H1 (cell line): ENCODE measurements around the gene PLGRKT. TPM values are rescaled to one million over a fixed set of nuclear protein-coding genes. Genes with fewer than 3 reads are reported as not detected.

Source experiments
- CTCF ChIA-PET: fragments of 300-600 bp; sonication (Branson Sonifier 250); formaldehyde crosslinking; loops from one replicate; lab custom pipeline; 2021; ENCODE audit not compliant: partially characterized antibody; lab: Charles Lee
- POLR2A ChIA-PET: fragments of 300-600 bp; sonication (Branson Sonifier 250); formaldehyde crosslinking; loops from one replicate; lab custom pipeline; 2021; ENCODE audit warnings: inconsistent platforms; ENCODE audit not compliant: partially characterized antibody; lab: Charles Lee
- DNase-seq, 2 experiments: peaks; one replicate each; pipeline versions ENCODE4 v3.0.0 to v3.0.0-alpha.2; 2010 to 2022; ENCODE audit warnings: low spot score in 2 of 2, low read depth in 1 of 2, mixed read lengths in 1 of 2
- FAIRE-seq: peaks from 2 replicates; lab custom pipeline; 2011; peaks lifted over from hg19 to GRCh38; lab: Jason Lieb, UNC
- H2AFZ ChIP-seq: 2 replicates; pipeline ENCODE4 v1.8.1; 2012; ENCODE audit warnings: low read length, inconsistent platforms
- H2AK5ac ChIP-seq: 2 replicates; pipeline ENCODE4 v1.6.1; 2013; ENCODE audit warnings: low read depth, low read length
- H2BK120ac ChIP-seq: replicated peaks from 2 replicates; pipeline ENCODE3; 2013; ENCODE audit warnings: low read depth, low read length, inconsistent platforms
- H2BK12ac ChIP-seq: 2 replicates; pipeline ENCODE4 v1.6.1; 2013; ENCODE audit warnings: low read depth, low read length
- H2BK15ac ChIP-seq: 2 replicates; pipeline ENCODE4 v1.6.1; 2013; ENCODE audit warnings: low read length
- H2BK20ac ChIP-seq: 2 replicates; pipeline ENCODE4 v1.6.1; 2013; ENCODE audit warnings: low read length
- H2BK5ac ChIP-seq: 2 replicates; pipeline ENCODE4 v1.6.1; 2013; ENCODE audit warnings: low read depth, low read length
- H3K14ac ChIP-seq: 2 replicates; pipeline ENCODE4 v1.6.1; 2013; ENCODE audit warnings: inconsistent platforms; ENCODE audit not compliant: insufficient read length
- H3K18ac ChIP-seq: 2 replicates; pipeline ENCODE4 v1.6.1; 2013; ENCODE audit warnings: low read length; ENCODE audit errors: extremely low read depth
- H3K23ac ChIP-seq: 2 replicates; pipeline ENCODE4 v1.6.1; 2013; ENCODE audit warnings: inconsistent platforms; ENCODE audit not compliant: insufficient read length
- H3K23me2 ChIP-seq: 2 replicates; pipeline ENCODE4 v1.6.1; 2013; ENCODE audit warnings: low read depth, low read length
- H3K27ac ChIP-seq: 2 replicates; pipeline ENCODE4 v1.6.1; 2011; ENCODE audit warnings: low read depth, low read length, inconsistent platforms
- H3K27me3 ChIP-seq, 4 experiments: replicated peaks in 1 of 4; 1 replicate in 1 of 4; 2 replicates in 3 of 4; pipeline versions ENCODE4 v1.6.1 to v1.8.1; 2011 to 2013; ENCODE audit warnings: low read length in 3 of 4, mild to moderate bottlenecking in 3 of 4, inconsistent platforms in 2 of 4, mixed read lengths in 2 of 4, moderate library complexity in 1 of 4; ENCODE audit not compliant: control insufficient read depth in 3 of 4, insufficient read depth in 3 of 4; ENCODE audit errors: extremely low read depth in 1 of 4
- H3K36me3 ChIP-seq, 4 experiments: 2 replicates each; pipeline versions ENCODE4 v1.6.1 to v1.8.1; 2011 to 2013; ENCODE audit warnings: mild to moderate bottlenecking in 4 of 4, low read length in 3 of 4, moderate library complexity in 2 of 4, control low read depth in 1 of 4, inconsistent platforms in 1 of 4; ENCODE audit not compliant: insufficient read depth in 4 of 4, control insufficient read depth in 2 of 4
- H3K4ac ChIP-seq: replicated peaks from 2 replicates; pipeline ENCODE3; 2013; ENCODE audit warnings: low read length, low read depth, mixed read lengths, inconsistent platforms; ENCODE audit not compliant: insufficient read length
- H3K4me1 ChIP-seq, 4 experiments: replicated peaks in 1 of 4; 1 replicate in 1 of 4; 2 replicates in 3 of 4; pipeline versions ENCODE4 v1.6.1 to v1.8.1; 2011 to 2013; ENCODE audit warnings: low read length in 3 of 4, inconsistent platforms in 2 of 4, mixed read lengths in 1 of 4; ENCODE audit not compliant: insufficient read depth in 4 of 4, control insufficient read depth in 3 of 4
- H3K4me2 ChIP-seq, 2 experiments: 2 replicates each; pipeline versions ENCODE4 v1.6.1 to v1.8.1; 2011 to 2013; ENCODE audit warnings: low read depth in 2 of 2, low read length in 2 of 2, control low read depth in 1 of 2, inconsistent platforms in 1 of 2, mild to moderate bottlenecking in 1 of 2; ENCODE audit not compliant: insufficient read depth in 1 of 2
- H3K4me3 ChIP-seq, 4 experiments: fragments of 200-600, 300-600 bp in 1 of 4; sonication (generic), shearing (Covaris generic), sonication (Bioruptor Twin) in 1 of 4; 2 replicates each; pipeline versions ENCODE4 v1.5.1 to v1.8.1; 2011 to 2016; ENCODE audit warnings: low read length in 4 of 4, low read depth in 3 of 4, control low read depth in 2 of 4, inconsistent platforms in 2 of 4, mild to moderate bottlenecking in 2 of 4, mixed read lengths in 1 of 4, moderate library complexity in 1 of 4; ENCODE audit not compliant: insufficient read depth in 2 of 4; ENCODE audit errors: extremely low read depth in 1 of 4
- H3K56ac ChIP-seq: replicated peaks from 2 replicates; pipeline ENCODE3; 2013; ENCODE audit warnings: low read depth, mild to moderate bottlenecking, mixed read lengths, low read length, inconsistent platforms; ENCODE audit not compliant: insufficient read length
- H3K79me1 ChIP-seq: 2 replicates; pipeline ENCODE4 v1.6.1; 2013; ENCODE audit warnings: low read depth, low read length, control low read depth
- H3K79me2 ChIP-seq, 2 experiments: 2 replicates each; pipeline versions ENCODE4 v1.6.1 to v1.8.1; 2012 to 2013; ENCODE audit warnings: low read length in 2 of 2, mild to moderate bottlenecking in 2 of 2, inconsistent platforms in 1 of 2; ENCODE audit not compliant: insufficient read depth in 2 of 2, control insufficient read depth in 1 of 2
- H3K9ac ChIP-seq, 4 experiments: replicated peaks in 1 of 4; 1 replicate in 1 of 4; 2 replicates in 3 of 4; pipeline versions ENCODE4 v1.6.1 to v1.8.1; 2011 to 2013; ENCODE audit warnings: low read depth in 3 of 4, low read length in 3 of 4, control low read depth in 2 of 4, mild to moderate bottlenecking in 2 of 4, moderate library complexity in 2 of 4, inconsistent platforms in 1 of 4; ENCODE audit errors: extremely low read depth in 1 of 4
- H3K9me3 ChIP-seq, 2 experiments: 2 replicates each; pipeline versions ENCODE4 v1.6.1 to v1.8.1; 2012 to 2013; ENCODE audit warnings: mild to moderate bottlenecking in 2 of 2, moderate library complexity in 2 of 2, control low read depth in 1 of 2, inconsistent platforms in 1 of 2, low read depth in 1 of 2, low read length in 1 of 2, mixed read lengths in 1 of 2; ENCODE audit not compliant: insufficient read depth in 2 of 2
- H4K20me1 ChIP-seq, 2 experiments: replicated peaks in 1 of 2; 2 replicates each; pipeline versions ENCODE3 to v1.8.1; 2011 to 2013; ENCODE audit warnings: inconsistent platforms in 2 of 2, low read length in 2 of 2, mild to moderate bottlenecking in 1 of 2; ENCODE audit not compliant: insufficient read depth in 2 of 2, control insufficient read depth in 1 of 2
- H4K5ac ChIP-seq: 2 replicates; pipeline ENCODE4 v1.6.1; 2013; ENCODE audit warnings: low read length, low read depth, mixed read lengths, inconsistent platforms; ENCODE audit not compliant: insufficient read length
- H4K8ac ChIP-seq: 2 replicates; pipeline ENCODE4 v1.8.0; 2013; ENCODE audit warnings: mild to moderate bottlenecking, moderate library complexity, low read length, inconsistent platforms; ENCODE audit not compliant: insufficient read depth; ENCODE audit errors: extremely low read depth
- H4K91ac ChIP-seq: replicated peaks from 2 replicates; pipeline ENCODE3; 2013; ENCODE audit warnings: low read length, mixed read lengths, inconsistent platforms; ENCODE audit not compliant: insufficient read length
- ASH2L ChIP-seq: fragments of 200-600, 300-600 bp; sonication (generic); IDR thresholded peaks from one replicate; pipeline ENCODE4 v1.7.1; 2017; ENCODE audit warnings: low read length
- EP300 ChIP-seq, 2 experiments: IDR thresholded peaks; 1 replicate in 1 of 2; 2 replicates in 1 of 2; pipeline ENCODE4 v1.6.1; 2011 to 2012; ENCODE audit warnings: low read depth in 2 of 2, low read length in 2 of 2, mild to moderate bottlenecking in 2 of 2, borderline replicate concordance in 1 of 2, inconsistent platforms in 1 of 2, moderate library complexity in 1 of 2
- JUND ChIP-seq: IDR thresholded peaks from 2 replicates; pipeline ENCODE4 v1.6.1; 2011; ENCODE audit warnings: mild to moderate bottlenecking, improper control_type of control experiment, low read length
- KDM5A ChIP-seq: fragments of 200-600 bp; IDR thresholded peaks from 2 replicates; pipeline ENCODE4 v1.7.1; 2012; ENCODE audit warnings: mild to moderate bottlenecking, low read length, inconsistent platforms, mixed read lengths
- NRF1 ChIP-seq: IDR thresholded peaks from 2 replicates; pipeline ENCODE4 v1.6.1; 2011; ENCODE audit warnings: mild to moderate bottlenecking, low read depth, low read length, improper control_type of control experiment
- POLR2AphosphoS5 ChIP-seq: IDR thresholded peaks from 2 replicates; pipeline ENCODE4 v1.6.1; 2011; ENCODE audit warnings: low read depth, low read length
- RFX5 ChIP-seq: IDR thresholded peaks from 2 replicates; pipeline ENCODE4 v1.6.1; 2011; ENCODE audit warnings: low read depth, low read length, improper control_type of control experiment, borderline replicate concordance
- SP4 ChIP-seq: IDR thresholded peaks from 2 replicates; pipeline ENCODE4 v1.6.1; 2012; ENCODE audit warnings: low read length, inconsistent platforms
- TAF1 ChIP-seq: IDR thresholded peaks from 2 replicates; pipeline ENCODE4 v1.6.1; 2011; ENCODE audit warnings: mild to moderate bottlenecking, low read depth, low read length
- TCF12 ChIP-seq: IDR thresholded peaks from 2 replicates; pipeline ENCODE4 v1.6.1; 2011; ENCODE audit warnings: low read depth, mild to moderate bottlenecking, low read length
- YY1 ChIP-seq: IDR thresholded peaks from 2 replicates; pipeline ENCODE4 v1.6.1; 2011; ENCODE audit warnings: low read depth, mild to moderate bottlenecking, low read length
- WGBS, 2 experiments: shearing (Covaris generic) in 1 of 2; methylation state at CpG; one replicate each; pipeline versions ENCODE4 v1.1.6 to v1.1.7; 2013 to 2015; ENCODE audit warnings: low lambda C conversion rate in 2 of 2, mixed read lengths in 2 of 2, inconsistent platforms in 1 of 2, low coverage in 1 of 2, missing lambda C conversion rate in 1 of 2; ENCODE audit not compliant: insufficient replicate concordance in 2 of 2, insufficient coverage in 1 of 2, insufficient read length in 1 of 2; ENCODE audit errors: extremely low coverage in 1 of 2, missing lambda C conversion rate in 1 of 2; 5-methylcytosine and 5-hydroxymethylcytosine counted together
- polyA plus RNA-seq, 7 experiments: library from polyadenylated mRNA; depleted of rRNA in 3 of 7; stranded (reverse) in 5 of 7; unstranded in 2 of 7; fragments of >200 nt in 5 of 7; fragments of 200-250 nt in 2 of 7; gene quantifications; 1 replicate in 5 of 7; 2 replicates in 1 of 7; 4 replicates in 1 of 7; pipeline versions ENCODE4 v1.2.1 to v1.2.3, GENCODE V29; 2011 to 2013; ENCODE audit warnings: missing spikeins in 2 of 7, mixed read lengths in 2 of 7
- total RNA-seq: library from RNA; stranded (reverse); fragmentation: NEBNext Ultra II Directional; extraction: Animal tissue kit (Norgen Biotek cat#: 25700); gene quantifications from 2 replicates; pipeline ENCODE4 v1.2.1, GENCODE V29; 2021
- TF ChIP-seq, protein P1 (sequence below): IDR thresholded peaks from 2 replicates; pipeline ENCODE4 v1.6.1; 2011; ENCODE audit warnings: low read depth, mild to moderate bottlenecking, low read length; ENCODE audit not compliant: insufficient read depth

PLGRKT gene
- total and polyA plus RNA-seq, 2 of the 8 experiments (the other 6 are each of a cell fraction or from before 2014, with no cell fraction given): 5.4 to 15.7 TPM

DNA sequence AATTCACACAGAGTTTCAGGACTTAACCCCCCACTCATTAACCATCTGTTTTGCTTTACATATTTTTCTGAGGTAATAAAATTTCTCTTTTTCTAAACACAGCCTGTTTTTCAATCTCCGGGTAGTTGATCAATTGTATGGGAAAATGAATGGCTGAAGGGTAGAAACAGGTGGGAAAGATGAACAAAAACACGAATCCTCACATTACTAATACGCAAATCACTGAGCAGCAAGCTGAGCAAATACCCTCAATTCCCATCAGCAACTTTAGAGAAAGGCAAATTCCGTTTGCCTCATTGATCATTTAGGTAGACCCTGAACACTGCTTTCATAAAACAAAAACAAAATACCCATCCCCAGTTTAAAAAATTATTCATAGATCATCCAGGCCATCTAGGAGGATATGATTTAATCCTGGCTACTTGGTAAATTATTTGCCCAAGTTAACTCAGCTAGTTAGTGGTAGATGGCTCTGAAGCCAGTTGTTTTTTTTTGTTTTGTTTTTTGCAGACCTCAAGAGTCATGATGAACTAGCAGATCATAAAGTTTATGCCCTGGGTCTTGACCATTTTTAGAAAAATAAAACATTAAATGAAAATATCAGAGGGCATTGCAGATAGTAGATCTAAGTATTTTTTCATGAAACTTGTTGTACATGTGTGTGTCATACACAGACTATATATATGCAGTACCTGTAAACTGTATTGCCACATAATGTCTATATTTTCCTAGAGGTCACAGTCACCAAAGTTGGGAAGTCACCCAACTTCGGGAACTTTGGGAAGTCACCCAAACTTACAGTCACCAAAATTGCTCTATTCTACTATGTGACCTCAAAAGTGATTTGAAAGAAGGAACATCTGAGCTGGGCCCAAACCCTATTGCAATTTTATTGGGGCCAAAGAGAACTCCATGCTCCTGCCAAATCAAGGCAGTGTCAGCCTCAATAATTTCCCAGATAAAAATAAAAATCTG lies 11.0 kb upstream of the PLGRKT start:
- Histone ChIP-seq H4K8ac (no peak overlapping the region), H3K23ac (no peak overlapping the region), H2BK5ac (no peak overlapping the region), H3K4me3 (no peak overlapping the region), H4K5ac (no peak overlapping the region), H3K27ac (no peak overlapping the region), H3K4me1 (peaks cover 0 to 2% (median 0%) of the 10 kb centered on the region in 4 experiments; a peak in 2 of 7 replicates), H3K23me2 (no peaks in the 10 kb centered on the region; the same call in 1 of the 2 replicates), H3K9me3 (no peaks in the 10 kb centered on the region), H2BK15ac (no peak overlapping the region), H2BK120ac (no peak overlapping the region), H3K56ac (no peak overlapping the region), H3K79me2 (no peaks in the 10 kb centered on the region), H4K20me1 (no peaks in the 10 kb centered on the region), H3K27me3 (no peaks in the 10 kb centered on the region; a peak in 1 of 7 replicates), H4K91ac (no peak overlapping the region), H2AFZ (no peak overlapping the region), H2BK12ac (no peak overlapping the region), H2AK5ac (no peak overlapping the region), H3K4ac (no peak overlapping the region), H3K4me2 (no peak overlapping the region), H2BK20ac (no peak overlapping the region), H3K14ac (no peak overlapping the region), H3K18ac (no peak overlapping the region), H3K9ac (no peak overlapping the region), H3K36me3 (no peaks in the 10 kb centered on the region; a peak in 1 of 8 replicates), H3K79me1 (no peaks in the 10 kb centered on the region)
- ChIA-PET CTCF (interaction anchor here (0.7 to 2.6 kb wide), 9 partner anchors 8 to 689 kb away, joined by 3 to 42 read pairs (median 6); no protein-coding TSS in a partner anchor), POLR2A (interaction anchor here (1.7 kb wide), 1 partner anchor 12 kb away, joined by 6 read pairs; the partner anchor contains the start of gene PLGRKT)
- DNase-seq (no peak), FAIRE-seq (no peak)
- WGBS, 2 experiments: 83% methylated on average over 5 of the region's 5 CpGs; no CpG with 5 or more reads in 1 of the 2 experiments
- TF ChIP-seq EP300 (IDR thresholded peaks at IDR 0.05; ENCODE audit: borderline replicate concordance in 1 of 2, low read depth in 2 of 2, low read length in 2 of 2) (no peak), TCF12 (no peak), POLR2AphosphoS5 (no peak), YY1 (no peak), TAF1 (no peak), KDM5A (no peak), JUND (no peak), SP4 (no peak), ASH2L (no peak), NRF1 (no peak), RFX5 (no peak)
- TF ChIP-seq, protein P1, sequence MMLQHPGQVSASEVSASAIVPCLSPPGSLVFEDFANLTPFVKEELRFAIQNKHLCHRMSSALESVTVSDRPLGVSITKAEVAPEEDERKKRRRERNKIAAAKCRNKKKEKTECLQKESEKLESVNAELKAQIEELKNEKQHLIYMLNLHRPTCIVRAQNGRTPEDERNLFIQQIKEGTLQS: no peak
